Epithelial cell of proximal tubule (primary cell): ENCODE data around the gene AKR1C4. TPM values are rescaled to one million over a fixed set of nuclear protein-coding genes. Genes with fewer than 3 reads are reported as not detected.
A peak's percentile ranks its signal among the peaks of the same experiment; 100 is the strongest.
"Not testable (repeated sequence)": the region's sequence is repeated elsewhere in the genome, so short reads cannot be mapped to it uniquely, and the experiment has no call there.

ENCODE experiments used
- DNase-seq: peaks from one replicate; pipeline ENCODE4 v3.0.0-alpha.2; 2011; ENCODE audit warnings: low read depth
- H3K4me3 ChIP-seq: 2 replicates; pipeline ENCODE4 v1.5.1; 2011; ENCODE audit warnings: low read depth, mild to moderate bottlenecking, low read length
- CTCF ChIP-seq: conservative IDR thresholded peaks from 2 replicates; pipeline ENCODE4 v1.5.1; 2012; ENCODE audit warnings: low read depth, mild to moderate bottlenecking, low read length
- total RNA-seq: library from RNA; depleted of rRNA; stranded (reverse); fragments of >200 nt; gene quantifications from 2 replicates; pipeline ENCODE4 v1.2.3, GENCODE V29; 2015

AKR1C4 gene
- total RNA-seq, 1 donor from 2014 or later, result not detected

GRCh38 chr10:5206799-5207198, 10.2 kb downstream of the AKR1C4 start:
- H3K4me3 ChIP-seq, result no peak overlapping the region
- TF ChIP-seq CTCF, result no peak
- no peak for DNase-seq

- H3K4me3 ChIP-seq, DNase-seq: not testable (repeated sequence)
These were observed 13.1 kb downstream of the AKR1C4 start for GRCh38 chr10:5209776-5210175.

- not testable (repeated sequence) for DNase-seq, H3K4me3 ChIP-seq
- TF ChIP-seq CTCF, result peak; percentile 23
These were observed 13.6 kb downstream of the AKR1C4 start for GRCh38 chr10:5210261-5210660.

- H3K4me3 ChIP-seq, result no peak overlapping the region
- no peak for TF ChIP-seq CTCF
- no peak for DNase-seq
These were observed 15.3 kb downstream of the AKR1C4 start for GRCh38 chr10:5211696-5212536.

- DNase-seq, result no peak
- no peak overlapping the region for H3K4me3 ChIP-seq
- TF ChIP-seq CTCF, result no peak
These were observed 20.2 kb downstream of the AKR1C4 start for GRCh38 chr10:5216801-5217200.

- no peak overlapping the region for H3K4me3 ChIP-seq
- TF ChIP-seq CTCF, result no peak
- no peak for DNase-seq
These were observed 22.6 kb downstream of the AKR1C4 start for GRCh38 chr10:5219262-5219661.

GRCh38 chr10:5222942-5223341, 26.3 kb downstream of the AKR1C4 start:
- not testable (repeated sequence) for H3K4me3 ChIP-seq, DNase-seq

GRCh38 chr10:5229019-5229418, 32.4 kb downstream of the AKR1C4 start:
- no peak for DNase-seq
- H3K4me3 ChIP-seq, result no peak overlapping the region
- TF ChIP-seq CTCF, result no peak
